LoVo (cell line): ENCODE data around the gene BMP5.

Experiments used
- DNase-seq: peaks from one replicate; pipeline ENCODE4 v3.0.0-alpha.2; 2016; ENCODE audit warnings: low spot score

BMP5 gene

DNA sequence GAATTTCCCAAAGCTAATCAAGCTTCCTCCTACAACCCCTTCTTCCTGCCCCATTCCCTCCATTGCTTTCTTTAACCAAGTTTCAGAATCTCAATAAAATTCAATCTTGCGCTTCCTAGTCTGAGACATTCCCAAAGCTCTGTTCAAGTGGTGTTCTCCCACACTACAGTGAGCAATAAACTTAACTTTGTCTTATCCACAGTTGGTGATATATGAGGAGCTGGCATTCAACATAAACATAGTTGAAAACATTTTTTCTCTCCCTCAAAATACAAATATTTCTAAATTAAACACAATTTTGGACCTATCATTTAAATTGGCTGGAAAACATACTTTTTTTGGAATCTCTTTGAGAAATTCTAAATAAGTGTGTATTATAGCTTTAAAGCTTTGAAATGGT is 166.7 kb downstream of the BMP5 start:
- no peak for DNase-seq

DNA sequence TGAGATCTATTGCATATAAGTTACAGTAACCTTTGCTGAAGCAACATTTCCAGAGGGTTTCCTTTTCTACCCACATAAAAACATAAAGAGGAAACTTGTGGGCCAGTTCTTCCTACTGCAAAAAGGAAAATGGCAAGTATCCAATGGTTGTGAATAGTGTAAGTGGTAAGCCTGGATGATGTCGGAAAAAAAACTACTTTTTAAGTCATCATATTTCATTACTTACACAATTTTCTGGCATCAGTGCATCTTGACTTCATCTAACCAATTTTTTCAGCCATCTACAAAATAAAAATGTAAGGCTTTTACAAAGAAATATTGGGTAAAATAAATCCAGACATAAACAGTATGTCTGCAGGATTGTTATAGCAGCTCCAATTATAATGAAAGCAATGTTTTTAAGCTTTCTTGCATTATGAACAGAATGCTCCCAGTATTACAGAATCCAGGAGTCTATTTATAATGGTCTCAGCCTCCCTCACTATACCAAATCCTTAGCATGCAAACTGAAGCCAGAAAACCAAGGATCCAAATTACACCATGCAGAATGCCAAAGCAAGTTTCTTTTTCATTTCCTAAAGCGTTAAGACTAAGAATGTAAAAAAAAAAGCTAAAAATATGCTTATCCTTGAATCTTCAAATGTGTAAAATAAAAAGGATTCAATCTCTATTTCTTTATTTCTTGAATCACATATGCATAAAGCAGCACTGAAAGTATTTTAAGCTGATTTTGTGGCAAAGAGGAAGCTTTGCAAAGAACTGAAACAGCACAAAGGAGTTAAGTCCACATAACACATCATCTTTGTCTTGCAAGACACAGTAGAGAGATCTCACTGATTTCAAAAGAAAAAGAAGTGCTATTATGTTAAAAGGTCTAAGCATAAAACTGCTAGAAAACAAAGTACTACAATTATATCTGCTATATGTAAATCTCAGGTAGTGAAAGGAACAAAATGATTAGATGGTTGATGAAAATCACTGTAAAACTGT is 169.6 kb downstream of the BMP5 start:
- no peak for DNase-seq

DNA sequence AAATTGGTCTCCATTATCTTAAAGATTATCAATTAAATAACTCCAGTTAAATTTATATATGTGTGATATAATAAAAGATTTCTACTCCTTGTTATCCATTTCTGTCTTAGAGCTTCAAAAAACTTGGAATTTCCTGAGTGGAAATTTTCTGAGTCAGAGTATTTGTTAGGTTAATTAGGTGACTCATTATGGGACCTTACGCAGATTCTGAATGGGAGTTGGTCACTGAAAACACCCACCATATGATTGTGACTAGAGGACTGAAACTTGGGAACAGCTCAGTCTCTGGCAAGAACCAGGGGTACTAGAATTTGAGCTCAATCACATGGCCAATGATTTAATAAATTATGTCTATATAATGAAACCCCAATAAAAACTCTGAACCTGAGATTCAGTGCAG is 171.0 kb downstream of the BMP5 start:
- no peak for DNase-seq
